Measurements from ENCODE around the gene TNNI3K. TPM values are rescaled to one million over a fixed set of nuclear protein-coding genes. Genes with fewer than 3 reads are reported as not detected.

The TNNI3K gene
- total RNA-seq, 1 donor from 2014 or later, result 3.1 TPM

- DNase-seq, result no peak
Observed at GRCh38 chr1:74286414-74286813, 51.2 kb downstream of the TNNI3K start.

DNA sequence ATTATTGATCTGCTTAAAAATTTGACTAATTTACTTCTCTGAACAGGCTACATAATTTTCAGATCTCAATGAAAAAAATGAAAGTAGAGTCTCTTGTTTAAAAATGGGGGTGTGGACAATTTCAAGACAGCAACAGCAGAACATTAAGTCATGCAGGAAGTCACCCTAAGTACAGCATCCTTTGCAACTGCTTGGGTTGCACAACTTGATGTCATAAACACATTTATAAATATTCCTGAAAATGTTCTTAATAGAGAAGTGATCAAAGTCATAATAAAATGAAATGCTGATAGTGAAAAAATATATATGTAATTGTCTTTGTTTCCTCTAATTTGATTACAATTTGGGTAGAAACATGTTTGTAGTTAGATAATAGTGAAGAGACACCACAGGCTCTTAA is 79.3 kb downstream of the TNNI3K start:
- DNase-seq, result no peak

GRCh38 chr1:74316302-74316701 is 81.1 kb downstream of the TNNI3K start:
- no peak for DNase-seq

GRCh38 chr1:74317663-74318062 is 82.5 kb downstream of the TNNI3K start:
- DNase-seq, result no peak

- no peak for DNase-seq
Observed at GRCh38 chr1:74323937-74324473, 88.8 kb downstream of the TNNI3K start.

GRCh38 chr1:74324684-74325448 is 89.7 kb downstream of the TNNI3K start:
- no peak for DNase-seq

DNA sequence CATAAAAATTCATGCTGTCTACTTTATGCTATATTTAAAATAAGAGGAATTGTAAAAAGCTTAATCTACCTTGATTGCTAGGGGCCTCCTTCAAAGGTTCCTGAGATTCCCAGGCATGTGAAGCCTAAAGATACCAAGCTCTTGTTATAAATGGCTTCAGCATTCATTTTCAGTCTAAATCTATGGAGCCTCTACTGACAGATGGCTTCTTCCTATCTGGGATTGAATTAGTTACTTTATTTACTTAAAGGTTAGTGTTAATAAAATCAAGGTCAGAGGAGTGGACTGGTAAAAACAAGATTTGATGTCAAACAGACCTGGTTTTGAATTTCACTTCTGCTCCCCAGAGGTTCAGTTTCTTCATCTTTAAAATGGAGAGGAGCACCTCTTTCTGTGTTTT is 93.7 kb downstream of the TNNI3K start:
- DNase-seq, result no peak

- DNase-seq, result no peak
Observed at GRCh38 chr1:74333244-74333643, 98.1 kb downstream of the TNNI3K start.

GRCh38 chr1:74334147-74334546 is 99.0 kb downstream of the TNNI3K start:
- no peak for DNase-seq

GRCh38 chr1:74340656-74341055 is 105.5 kb downstream of the TNNI3K start:
- no peak for DNase-seq

DNA sequence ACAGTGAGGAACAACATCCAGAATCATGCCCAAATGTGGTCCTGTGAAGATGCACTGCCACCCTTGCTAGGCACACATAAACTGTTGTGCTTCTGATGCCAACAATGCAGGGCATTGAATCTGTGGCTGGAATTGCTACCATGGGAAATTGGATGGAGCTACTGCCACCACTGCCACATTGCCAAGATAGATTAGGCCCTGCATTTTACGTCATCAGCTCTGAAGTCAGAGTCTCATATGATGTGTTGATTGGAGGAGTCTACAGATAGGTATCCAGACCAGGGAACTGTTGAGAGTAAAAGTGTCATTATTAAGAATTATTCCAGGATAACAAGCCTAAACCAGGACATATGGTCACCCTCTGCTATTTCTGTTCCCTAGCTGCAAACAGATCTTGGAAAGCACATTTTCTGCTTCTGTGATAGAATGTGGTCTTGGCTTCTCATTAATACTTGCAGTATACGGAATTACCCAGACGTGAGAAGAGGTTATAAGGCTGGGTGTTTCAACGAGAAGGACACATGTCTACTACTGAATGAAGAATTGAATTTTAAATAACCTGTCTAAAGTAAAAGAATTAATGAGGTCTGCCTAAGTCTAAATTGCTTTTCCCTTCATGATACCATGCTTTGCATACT is 106.6 kb downstream of the TNNI3K start:
- no peak for DNase-seq

GRCh38 chr1:74343216-74343615 is 108.0 kb downstream of the TNNI3K start:
- peak; percentile 11 for DNase-seq

GRCh38 chr1:74344387-74344786 is 109.2 kb downstream of the TNNI3K start:
- DNase-seq, result no peak

- DNase-seq, result no peak
Observed at GRCh38 chr1:74356493-74356892, 121.3 kb downstream of the TNNI3K start.

DNA sequence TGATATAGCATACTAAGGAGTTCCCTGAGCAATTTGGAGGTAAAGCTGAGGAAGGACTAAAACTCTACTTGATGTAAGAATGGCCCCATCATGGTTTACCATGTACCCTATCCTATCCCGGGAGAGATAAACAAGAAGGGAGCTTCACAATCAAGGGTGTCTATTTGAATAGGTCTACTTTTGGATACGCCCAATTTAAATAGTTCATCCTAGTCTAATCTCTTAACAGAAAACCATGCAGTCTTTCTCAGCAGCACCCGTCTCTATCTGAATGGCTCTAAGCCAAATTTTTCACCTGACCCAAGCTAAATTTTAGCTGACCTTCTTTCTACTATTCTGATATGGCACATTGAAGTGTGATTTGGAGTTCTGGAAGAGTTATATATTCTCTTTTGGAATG is 122.0 kb downstream of the TNNI3K start:
- DNase-seq, result no peak

- DNase-seq, result no peak
Observed at GRCh38 chr1:74357756-74358155, 122.6 kb downstream of the TNNI3K start.

DNA sequence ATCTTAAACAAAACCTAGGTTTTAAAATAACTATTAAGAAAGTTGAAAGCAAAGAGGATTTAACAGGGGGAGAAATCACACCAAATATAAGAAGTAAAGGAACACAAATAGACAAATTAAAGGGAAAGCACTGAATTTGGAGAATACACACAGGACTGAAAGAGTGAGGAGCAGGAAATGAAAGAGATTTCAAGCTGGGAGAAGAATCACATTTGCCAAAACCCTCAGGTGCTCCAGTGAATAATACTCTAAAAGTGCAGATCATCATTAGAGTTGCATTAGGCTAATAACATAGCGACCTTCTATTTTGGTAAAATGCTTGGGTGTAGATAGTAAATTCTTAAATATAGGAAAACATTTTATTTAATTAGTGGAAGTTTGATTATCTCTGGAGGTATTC is 127.5 kb downstream of the TNNI3K start:
- no peak for DNase-seq

DNA sequence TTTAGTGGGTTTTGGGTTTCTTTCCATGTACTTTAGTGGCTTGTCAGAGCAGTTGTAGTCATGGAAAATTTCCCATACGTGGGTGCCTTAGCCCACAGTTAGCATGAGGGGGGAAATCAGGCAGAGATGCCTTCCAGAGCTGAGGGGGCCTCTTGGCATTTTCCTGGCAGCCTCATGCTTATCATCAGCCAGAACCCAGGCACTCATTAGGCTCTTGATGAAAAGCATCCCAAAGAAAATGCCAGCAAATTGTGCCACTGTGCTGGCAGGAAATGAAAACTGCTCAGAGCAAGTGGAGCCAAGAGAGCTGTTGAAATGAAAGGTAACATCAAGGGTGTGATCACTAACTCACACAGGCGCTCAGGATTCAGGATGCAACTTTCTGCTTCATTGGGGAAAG is 128.0 kb downstream of the TNNI3K start:
- no peak for DNase-seq

DNA sequence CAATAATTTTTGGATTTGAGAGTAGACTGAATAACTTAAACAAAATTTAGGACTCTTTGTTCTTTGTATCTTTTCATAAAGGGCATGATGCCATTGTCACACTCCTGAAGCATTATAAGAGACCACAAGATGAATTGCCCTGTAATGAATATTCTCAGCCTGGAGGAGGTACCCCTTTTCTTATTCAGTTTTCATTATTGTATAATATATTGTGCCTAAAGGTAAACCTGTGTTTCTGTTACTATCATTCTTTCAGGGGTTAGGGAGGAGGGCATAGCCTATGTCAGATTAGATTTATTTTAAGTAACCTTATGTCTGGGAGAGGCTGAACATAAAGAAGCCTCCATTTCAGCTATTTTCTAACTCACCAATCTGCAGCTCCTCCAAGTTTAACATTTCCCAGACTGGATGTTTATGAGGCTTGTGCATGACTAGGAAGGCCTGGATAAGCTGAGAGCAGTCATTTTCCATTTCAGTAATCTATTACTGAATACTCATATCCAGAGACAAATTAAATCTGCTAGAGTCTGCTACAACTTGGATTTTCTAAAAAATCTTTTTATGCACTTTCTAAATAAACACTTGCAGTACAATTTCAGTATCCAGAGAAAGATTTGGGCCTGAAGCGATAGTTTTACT is 132.1 kb downstream of the TNNI3K start:
- DNase-seq, result no peak

- DNase-seq, result no peak
Observed at GRCh38 chr1:74368335-74368734, 133.1 kb downstream of the TNNI3K start.

DNA sequence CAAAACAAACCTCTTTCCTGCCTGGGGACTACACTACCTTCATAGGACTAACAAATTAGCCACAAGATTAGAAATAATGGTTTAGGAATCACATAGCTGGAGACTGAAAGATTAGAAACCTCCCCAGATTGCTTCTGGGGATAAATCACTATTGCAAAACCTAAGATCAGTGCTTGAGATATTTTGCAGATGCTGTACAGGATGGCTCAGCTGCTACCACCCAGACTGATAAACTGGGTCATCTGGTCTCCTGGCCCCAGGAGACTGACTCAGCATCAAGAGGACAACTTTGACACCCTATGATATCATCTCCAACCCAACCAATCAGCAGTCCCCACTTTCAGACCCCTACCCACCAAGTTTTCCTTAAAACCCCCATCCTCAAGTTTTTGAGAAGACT is 140.2 kb downstream of the TNNI3K start:
- DNase-seq, result no peak

- no peak for DNase-seq
Observed at GRCh38 chr1:74380252-74380651, 145.1 kb downstream of the TNNI3K start.

DNA sequence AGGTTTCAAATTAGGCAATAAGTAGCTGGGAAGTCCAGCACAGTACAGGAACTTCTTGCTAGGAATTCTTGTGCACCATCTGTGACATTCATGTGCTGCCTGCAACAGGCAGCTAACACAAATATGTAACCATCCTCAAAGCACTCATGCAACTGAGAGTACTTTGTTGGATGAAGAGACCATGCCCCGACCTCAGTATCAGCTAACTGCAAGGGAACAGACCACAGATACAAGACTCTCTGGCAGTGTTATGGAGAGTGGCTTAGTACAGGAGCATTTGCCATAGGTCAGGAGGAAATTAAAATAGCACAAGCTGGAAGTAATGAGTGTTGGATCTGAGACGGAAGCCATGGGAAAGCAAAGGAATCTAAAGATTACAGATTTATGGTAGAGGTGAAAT is 153.7 kb downstream of the TNNI3K start:
- DNase-seq, result no peak
